GM10847 (cell line): ENCODE results near the gene RIC8B.

Experiments
- POLR2A ChIP-seq: IDR thresholded peaks from 2 replicates; pipeline ENCODE4 v1.6.1; 2011; ENCODE audit not compliant: insufficient read length; ENCODE audit errors: extremely low read depth

The RIC8B gene

GRCh38 chr12:106897981-106898901, 123.8 kb downstream of the RIC8B start:
- no peak for TF ChIP-seq POLR2A

DNA sequence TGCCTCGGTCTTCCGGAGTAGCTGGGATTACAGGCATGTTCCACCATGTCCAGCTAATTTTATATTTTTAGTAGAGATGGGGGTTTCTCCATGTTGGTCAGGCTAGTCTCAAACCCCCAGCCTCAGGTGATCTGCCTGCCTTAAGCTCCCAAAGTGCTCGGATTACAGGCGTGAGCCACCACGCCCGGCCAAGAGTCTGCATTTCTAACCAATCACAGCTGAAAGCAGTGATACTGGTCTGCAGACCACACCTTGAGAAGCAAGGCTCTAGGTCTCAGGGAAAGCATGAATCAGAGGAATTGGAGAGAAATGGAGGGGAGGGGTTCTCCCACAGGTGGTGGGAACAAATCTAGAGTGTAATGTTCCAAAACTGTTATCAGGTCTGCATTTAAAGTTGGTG, 126.1 kb downstream of the RIC8B start:
- TF ChIP-seq POLR2A: no peak

DNA sequence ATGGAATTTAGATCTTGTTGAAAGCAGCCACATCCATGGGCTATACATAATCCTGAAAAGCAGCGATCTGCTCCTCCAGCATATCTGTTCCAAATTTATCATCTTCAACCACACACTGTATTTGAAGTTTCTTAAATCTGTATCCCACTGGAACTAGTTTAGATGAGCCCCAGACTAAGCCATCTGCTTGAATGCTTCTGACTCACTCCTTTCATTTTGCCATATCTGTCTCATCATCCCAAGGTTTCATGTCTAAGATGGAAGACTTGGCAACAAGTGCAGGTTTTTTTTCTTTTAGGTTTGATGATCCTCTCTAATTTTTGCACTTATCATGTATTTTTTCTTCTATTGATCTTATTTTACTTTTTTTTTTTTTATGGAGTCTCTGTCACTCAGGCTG, 126.8 kb downstream of the RIC8B start:
- TF ChIP-seq POLR2A: no peak

DNA sequence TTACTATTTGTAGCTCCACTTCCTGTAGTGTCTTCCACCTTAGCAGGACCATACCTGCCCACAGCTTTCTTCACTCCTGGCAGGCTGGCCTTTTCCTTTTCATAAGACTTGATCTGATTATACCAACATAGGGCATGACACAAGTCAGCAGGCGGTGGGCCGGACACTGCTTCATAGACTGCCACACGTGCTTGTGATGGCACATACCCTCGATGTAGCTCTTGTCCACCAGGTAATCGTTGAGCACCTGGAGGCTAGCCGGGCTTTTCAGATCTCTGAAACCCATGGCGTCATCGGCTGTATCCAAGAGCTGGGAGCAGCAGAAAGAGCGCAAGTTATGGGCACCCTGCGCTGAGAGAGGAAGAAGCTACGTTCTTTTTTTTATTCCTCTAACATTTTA, 127.6 kb downstream of the RIC8B start:
- no peak for TF ChIP-seq POLR2A

DNA sequence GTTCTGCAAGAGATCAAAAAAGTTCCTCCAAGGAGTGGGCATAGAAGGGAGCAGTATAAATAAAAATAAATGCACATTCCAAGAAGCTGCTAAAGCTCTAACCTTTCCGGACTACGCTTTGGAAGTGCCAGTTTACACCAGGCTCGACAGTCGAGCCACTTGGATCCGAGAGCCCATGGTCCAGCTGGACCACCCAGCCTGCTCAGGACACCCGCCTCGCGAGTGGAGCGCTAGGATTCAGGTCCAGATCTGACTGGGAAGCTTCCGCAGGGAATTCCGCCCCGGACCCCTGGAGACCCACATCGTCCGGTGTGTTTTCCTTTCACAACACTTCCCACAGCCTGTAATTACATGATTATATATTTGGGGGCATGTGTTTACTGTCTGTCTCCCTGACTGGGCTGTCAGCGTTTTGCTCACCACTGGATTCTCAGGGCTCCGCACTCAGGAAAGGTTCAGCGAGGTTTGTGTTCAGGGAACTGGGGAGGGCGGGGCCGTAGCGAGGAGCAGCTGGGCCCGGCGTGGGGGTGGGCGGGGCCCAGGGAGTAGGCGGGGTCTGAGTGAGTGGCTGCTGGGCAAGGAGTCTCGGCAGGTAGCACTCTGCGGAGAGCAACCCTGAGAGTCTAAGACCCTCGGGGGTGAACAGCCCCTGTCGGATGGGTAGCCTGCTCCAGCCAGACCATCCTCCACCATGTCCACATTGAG, 128.9 kb downstream of the RIC8B start:
- TF ChIP-seq POLR2A: no peak

- TF ChIP-seq POLR2A: no peak
Observed at GRCh38 chr12:106906715-106907114, 132.2 kb downstream of the RIC8B start.

DNA sequence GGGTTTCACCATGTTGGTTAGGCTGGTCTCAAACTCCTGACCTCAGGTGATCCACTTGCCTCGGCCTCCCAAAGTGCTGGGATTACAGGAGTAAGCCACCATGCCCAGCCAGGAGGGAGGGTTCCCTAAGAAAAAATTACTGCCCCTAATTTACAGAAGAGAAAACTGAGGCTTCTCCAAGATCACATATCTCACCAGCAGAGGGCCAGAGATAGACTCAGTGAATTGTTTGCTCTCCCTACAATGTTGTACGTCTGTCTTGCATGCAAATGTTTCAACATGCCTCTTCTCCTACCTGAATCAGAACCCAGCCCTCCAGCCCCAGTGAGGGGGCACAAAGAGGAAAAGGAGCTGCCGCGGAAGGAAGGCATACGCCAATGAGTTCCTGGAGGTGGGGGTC, 132.9 kb downstream of the RIC8B start:
- no peak for TF ChIP-seq POLR2A

DNA sequence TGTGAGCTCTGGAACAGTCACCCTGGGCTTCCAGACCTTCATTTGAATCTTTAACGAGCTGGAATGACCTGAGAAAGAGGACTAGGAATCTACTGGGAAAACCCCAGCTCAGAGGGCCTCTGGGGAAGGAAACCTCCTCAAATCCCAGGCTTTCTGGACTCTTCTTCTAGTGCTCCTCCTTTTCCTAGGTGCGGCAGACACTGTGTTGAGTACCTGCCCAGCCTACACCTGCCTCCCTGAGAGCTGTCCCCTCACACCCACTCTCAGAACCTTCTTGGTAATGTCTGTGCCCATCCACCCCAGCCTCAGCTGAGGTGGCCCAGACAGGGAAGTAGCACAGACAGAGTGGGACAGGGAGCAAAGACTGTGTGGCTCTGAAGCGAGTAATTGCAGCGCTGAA, 133.4 kb downstream of the RIC8B start:
- TF ChIP-seq POLR2A: no peak

- no peak for TF ChIP-seq POLR2A
Observed at GRCh38 chr12:106908561-106908960, 134.1 kb downstream of the RIC8B start.

DNA sequence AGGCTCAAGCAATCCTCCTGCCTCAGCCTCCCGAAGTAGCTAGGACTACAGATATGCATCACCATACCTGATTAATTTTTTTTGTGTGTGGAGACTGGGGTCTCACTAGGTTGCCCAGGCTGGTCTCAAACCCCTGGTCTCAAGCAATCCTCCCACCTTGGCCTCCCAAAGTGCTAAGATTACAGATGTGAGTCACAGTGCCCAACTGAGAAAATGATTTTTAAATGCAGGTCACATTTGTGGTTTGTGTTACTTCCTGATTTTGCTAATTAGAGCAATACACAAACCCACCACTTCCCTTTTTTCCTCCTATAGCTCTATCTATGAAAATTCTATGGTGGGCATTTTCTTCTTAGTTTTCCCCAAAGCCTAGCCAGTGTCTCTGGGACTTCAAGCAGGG, 135.7 kb downstream of the RIC8B start:
- no peak for TF ChIP-seq POLR2A

- no peak for TF ChIP-seq POLR2A
Observed at GRCh38 chr12:106911581-106911980, 137.1 kb downstream of the RIC8B start.

DNA sequence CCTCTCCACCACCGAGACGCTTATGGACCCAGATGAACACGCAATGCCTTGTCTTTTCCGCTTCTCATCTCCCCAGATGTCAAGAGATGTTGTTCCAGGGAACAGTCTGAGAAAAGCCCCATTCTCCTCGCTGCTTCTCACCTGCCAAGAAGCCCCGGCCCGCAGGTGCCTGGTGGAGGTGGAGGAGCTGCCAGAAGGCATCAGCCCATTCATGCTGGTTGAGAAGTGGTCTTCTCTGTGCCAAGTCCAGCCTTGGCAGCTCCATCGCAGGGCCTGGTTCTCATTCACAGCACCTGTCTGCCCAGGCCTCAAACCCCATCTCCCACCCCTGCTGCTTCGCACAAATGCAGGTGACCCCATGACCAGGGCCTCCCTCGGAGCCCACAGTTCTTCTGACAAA, 139.0 kb downstream of the RIC8B start:
- no peak for TF ChIP-seq POLR2A

DNA sequence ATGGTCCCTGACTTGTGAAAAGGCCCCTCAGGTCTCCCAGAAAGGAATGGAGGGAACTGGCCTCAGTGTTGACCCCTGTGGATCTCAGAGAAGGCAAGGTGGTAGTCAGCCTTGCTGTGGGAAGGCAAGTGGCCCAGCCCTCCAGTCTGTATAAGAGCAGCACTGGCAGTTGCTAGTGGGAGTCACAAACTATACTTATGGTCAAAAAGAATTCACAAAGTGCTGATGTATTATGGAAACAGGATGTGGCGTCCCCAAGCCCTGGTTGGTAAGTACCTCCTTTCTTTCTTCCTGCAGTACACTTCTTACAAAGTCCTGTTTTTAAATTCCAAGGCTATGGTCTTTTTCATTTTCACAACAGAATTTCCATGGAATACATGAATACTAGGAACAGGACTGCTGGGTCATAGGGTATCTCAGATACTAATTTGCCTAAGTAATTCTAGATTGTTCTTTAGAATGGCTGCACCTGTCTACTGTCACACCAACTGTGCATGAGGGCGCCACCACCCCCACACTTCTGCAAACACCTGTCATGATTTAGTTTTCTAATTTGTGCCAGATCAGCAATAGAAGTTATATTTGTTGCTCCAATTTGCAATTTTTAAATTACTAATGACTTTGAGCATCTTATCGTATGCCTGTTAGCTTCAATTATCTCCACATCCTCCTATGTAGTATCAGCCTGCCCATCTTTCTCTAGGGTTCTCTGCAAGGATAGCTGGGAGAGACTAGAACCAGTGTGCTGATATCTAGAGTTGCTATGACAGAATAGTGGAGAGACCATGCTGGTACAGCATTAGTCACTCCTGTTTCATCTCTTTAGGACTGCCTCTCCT, 140.5 kb downstream of the RIC8B start:
- no peak for TF ChIP-seq POLR2A

- TF ChIP-seq POLR2A: no peak
Observed at GRCh38 chr12:106915635-106916026, 141.1 kb downstream of the RIC8B start.

DNA sequence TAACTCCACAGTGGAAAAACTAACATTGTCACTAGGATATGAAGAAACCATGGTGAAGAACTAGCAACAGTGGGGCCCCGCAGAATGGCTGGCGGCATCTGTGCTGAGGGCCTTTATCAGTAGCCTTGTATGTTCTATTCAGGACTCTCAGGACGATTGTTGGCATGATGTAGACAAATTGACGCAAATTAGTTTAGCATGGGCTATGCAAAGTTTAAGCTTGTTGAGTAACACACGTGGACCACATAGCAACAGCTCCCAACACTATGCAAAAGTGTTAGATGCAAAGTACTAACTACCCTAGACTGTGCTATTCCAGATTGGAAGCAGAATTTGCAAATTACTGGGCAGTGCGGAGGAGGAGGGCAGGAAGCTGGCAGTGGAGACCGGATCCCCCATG, 143.0 kb downstream of the RIC8B start:
- no peak for TF ChIP-seq POLR2A
